AG04450 (cell line): ENCODE data around the gene HCN2. TPM values are rescaled to one million over a fixed set of nuclear protein-coding genes. Genes with fewer than 3 reads are reported as not detected.

Source experiments
- CTCF ChIA-PET: fragments of 300-600, 350-600 bp; formaldehyde crosslinking; extraction: SDS; loops from one replicate; lab custom pipeline; 2022; ENCODE audit warnings: antibody characterized with exemption, inconsistent platforms; lab: Charles Lee
- POLR2A ChIA-PET: fragments of 350-600 bp; formaldehyde crosslinking; extraction: SDS; loops from one replicate; lab custom pipeline; 2021; ENCODE audit warnings: antibody characterized with exemption, inconsistent platforms; lab: Yijun Ruan, JAX
- DNase-seq: peaks from one replicate; pipeline ENCODE4 v3.0.0-alpha.2; 2011; ENCODE audit warnings: low read depth, low spot score
- H3K27ac ChIP-seq: one replicate; pipeline ENCODE4 v1.5.1; 2012; ENCODE audit warnings: low read depth, low read length, control low read depth
- H3K27me3 ChIP-seq: one replicate; pipeline ENCODE4 v1.6.0; 2012; ENCODE audit warnings: low read length; ENCODE audit not compliant: control insufficient read depth, insufficient read depth
- H3K4me3 ChIP-seq: 2 replicates; pipeline ENCODE4 v1.5.1; 2011; ENCODE audit warnings: mild to moderate bottlenecking, low read depth, low read length, control low read depth
- H3K9me3 ChIP-seq: 2 replicates; pipeline ENCODE4 v1.5.1; 2012; ENCODE audit warnings: low read length; ENCODE audit not compliant: control insufficient read depth, insufficient read depth
- polyA plus RNA-seq: library from polyadenylated mRNA; depleted of rRNA; stranded (reverse); fragments of >200 nt; gene quantifications from 2 replicates; pipeline ENCODE4 v1.2.3, GENCODE V29; 2011
- TF ChIP-seq, protein P1 (sequence below): IDR thresholded peaks from 2 replicates; pipeline ENCODE4 v1.5.1; 2011; ENCODE audit warnings: low read depth, low read length, control low read depth, inconsistent platforms

The HCN2 gene
- polyA plus RNA-seq, 1 experiment: 0.33 TPM

- POLR2A ChIA-PET: no interaction called here
- H3K27ac ChIP-seq: no peak overlapping the region
- H3K4me3 ChIP-seq: no peak overlapping the region
- no peak for DNase-seq
- TF ChIP-seq, protein P1, sequence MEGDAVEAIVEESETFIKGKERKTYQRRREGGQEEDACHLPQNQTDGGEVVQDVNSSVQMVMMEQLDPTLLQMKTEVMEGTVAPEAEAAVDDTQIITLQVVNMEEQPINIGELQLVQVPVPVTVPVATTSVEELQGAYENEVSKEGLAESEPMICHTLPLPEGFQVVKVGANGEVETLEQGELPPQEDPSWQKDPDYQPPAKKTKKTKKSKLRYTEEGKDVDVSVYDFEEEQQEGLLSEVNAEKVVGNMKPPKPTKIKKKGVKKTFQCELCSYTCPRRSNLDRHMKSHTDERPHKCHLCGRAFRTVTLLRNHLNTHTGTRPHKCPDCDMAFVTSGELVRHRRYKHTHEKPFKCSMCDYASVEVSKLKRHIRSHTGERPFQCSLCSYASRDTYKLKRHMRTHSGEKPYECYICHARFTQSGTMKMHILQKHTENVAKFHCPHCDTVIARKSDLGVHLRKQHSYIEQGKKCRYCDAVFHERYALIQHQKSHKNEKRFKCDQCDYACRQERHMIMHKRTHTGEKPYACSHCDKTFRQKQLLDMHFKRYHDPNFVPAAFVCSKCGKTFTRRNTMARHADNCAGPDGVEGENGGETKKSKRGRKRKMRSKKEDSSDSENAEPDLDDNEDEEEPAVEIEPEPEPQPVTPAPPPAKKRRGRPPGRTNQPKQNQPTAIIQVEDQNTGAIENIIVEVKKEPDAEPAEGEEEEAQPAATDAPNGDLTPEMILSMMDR: no peak
- H3K9me3 ChIP-seq: no peaks in the 10 kb centered on the region; the same call in 1 of the 2 replicates
- H3K27me3 ChIP-seq: no peaks in the 10 kb centered on the region
- CTCF ChIA-PET: no interaction called here
Observed at GRCh38 chr19:607301-608154, 17.8 kb downstream of the HCN2 start.

GRCh38 chr19:608155-609003, 18.7 kb downstream of the HCN2 start:
- ChIA-PET CTCF (no interaction called here), POLR2A (no interaction called here)
- no peak for DNase-seq
- no peaks in the 10 kb centered on the region; the same call in 1 of the 2 replicates for H3K9me3 ChIP-seq
- H3K27me3 ChIP-seq: no peaks in the 10 kb centered on the region
- TF ChIP-seq, protein P1: no peak
- H3K27ac ChIP-seq: no peak overlapping the region
- H3K4me3 ChIP-seq: no peak overlapping the region

- CTCF ChIA-PET: no interaction called here
Observed at GRCh38 chr19:609004-609346, 19.3 kb downstream of the HCN2 start.

GRCh38 chr19:610071-610800, 20.6 kb downstream of the HCN2 start:
- Histone ChIP-seq H3K9me3 (no peaks in the 10 kb centered on the region; the same call in 1 of the 2 replicates), H3K4me3 (no peak overlapping the region), H3K27ac (peak overlapping the region; percentile 87), H3K27me3 (no peaks in the 10 kb centered on the region)
- CTCF ChIA-PET: no interaction called here
- POLR2A ChIA-PET: no interaction called here
- DNase-seq: no peak
- TF ChIP-seq, protein P1: no peak

More at GRCh38 chr19:609004-609346, 19.3 kb downstream of the HCN2 start:
- TF ChIP-seq, protein P1: no peak
- no peaks in the 10 kb centered on the region; the same call in 1 of the 2 replicates for H3K9me3 ChIP-seq
- H3K27ac ChIP-seq: no peak overlapping the region
- no peaks in the 10 kb centered on the region for H3K27me3 ChIP-seq
- no peak for DNase-seq
- no peak overlapping the region for H3K4me3 ChIP-seq
- POLR2A ChIA-PET: no interaction called here
